Measurements from ENCODE around the gene PHRF1.
"Not testable (repeated sequence)": the region's sequence is repeated elsewhere in the genome, so short reads cannot be mapped to it uniquely, and the experiment has no call there.

PHRF1 gene

GRCh38 chr11:650482-650881 lies 74.2 kb downstream of the PHRF1 start:
- no peak overlapping the region for H3K4me3 ChIP-seq (replicated peaks in 1 of 2; ENCODE audit: low read depth in 2 of 2, low read length in 2 of 2)
- TF ChIP-seq, protein P1, sequence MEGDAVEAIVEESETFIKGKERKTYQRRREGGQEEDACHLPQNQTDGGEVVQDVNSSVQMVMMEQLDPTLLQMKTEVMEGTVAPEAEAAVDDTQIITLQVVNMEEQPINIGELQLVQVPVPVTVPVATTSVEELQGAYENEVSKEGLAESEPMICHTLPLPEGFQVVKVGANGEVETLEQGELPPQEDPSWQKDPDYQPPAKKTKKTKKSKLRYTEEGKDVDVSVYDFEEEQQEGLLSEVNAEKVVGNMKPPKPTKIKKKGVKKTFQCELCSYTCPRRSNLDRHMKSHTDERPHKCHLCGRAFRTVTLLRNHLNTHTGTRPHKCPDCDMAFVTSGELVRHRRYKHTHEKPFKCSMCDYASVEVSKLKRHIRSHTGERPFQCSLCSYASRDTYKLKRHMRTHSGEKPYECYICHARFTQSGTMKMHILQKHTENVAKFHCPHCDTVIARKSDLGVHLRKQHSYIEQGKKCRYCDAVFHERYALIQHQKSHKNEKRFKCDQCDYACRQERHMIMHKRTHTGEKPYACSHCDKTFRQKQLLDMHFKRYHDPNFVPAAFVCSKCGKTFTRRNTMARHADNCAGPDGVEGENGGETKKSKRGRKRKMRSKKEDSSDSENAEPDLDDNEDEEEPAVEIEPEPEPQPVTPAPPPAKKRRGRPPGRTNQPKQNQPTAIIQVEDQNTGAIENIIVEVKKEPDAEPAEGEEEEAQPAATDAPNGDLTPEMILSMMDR (IDR thresholded peaks at IDR 0.05; ENCODE audit: low read depth, low read length), result no peak
- peak in 1 of 2 donors; percentile 24 for DNase-seq (ENCODE audit: low read depth in 2 of 2)

DNA sequence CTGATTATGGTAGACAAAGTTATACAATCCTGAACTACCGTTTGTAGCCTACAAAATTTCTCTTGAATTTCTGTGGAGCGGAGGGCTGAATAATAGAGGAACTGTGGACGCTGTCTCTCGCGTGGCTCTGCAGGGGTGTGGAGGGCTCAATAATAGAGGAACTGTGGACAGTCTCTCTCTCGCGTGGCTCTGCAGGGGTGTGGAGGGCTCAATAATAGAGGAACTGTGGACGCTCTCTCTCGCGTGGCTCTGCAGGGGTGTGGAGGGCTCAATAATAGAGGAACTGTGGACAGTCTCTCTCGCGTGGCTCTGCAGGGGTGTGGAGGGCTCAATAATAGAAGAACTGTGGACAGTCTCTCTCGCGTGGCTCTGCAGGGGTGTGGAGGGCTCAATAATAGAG lies 76.9 kb downstream of the PHRF1 start:
- not testable (repeated sequence) for DNase-seq (ENCODE audit: low read depth in 2 of 2); H3K4me3 ChIP-seq (replicated peaks in 1 of 2; ENCODE audit: low read depth in 2 of 2, low read length in 2 of 2)

DNA sequence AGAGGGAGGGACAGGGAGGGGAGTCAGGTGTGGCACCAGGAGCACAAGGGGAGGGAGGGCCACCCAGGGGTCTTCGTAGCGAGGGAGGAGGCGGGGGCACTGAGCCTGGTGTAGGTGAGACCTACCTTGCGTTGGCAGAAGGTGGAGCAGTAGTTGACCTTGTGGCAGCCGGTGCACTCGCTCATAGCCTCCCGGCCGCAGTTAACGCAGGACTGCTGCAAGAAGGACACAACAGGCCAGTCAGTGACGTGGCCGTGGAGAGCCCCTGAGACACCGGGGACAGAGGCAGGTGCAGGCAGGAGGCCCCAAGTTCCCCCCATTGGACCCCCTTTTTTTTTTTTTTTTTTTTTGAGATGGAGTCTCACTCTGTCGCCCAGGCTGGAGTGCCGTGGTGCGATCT lies 77.6 kb downstream of the PHRF1 start:
- no peak overlapping the region for H3K4me3 ChIP-seq (replicated peaks in 1 of 2; ENCODE audit: low read depth in 2 of 2, low read length in 2 of 2)
- no peak for DNase-seq (ENCODE audit: low read depth in 2 of 2)
- TF ChIP-seq, protein P1 (IDR thresholded peaks at IDR 0.05; ENCODE audit: low read depth, low read length), result no peak

DNA sequence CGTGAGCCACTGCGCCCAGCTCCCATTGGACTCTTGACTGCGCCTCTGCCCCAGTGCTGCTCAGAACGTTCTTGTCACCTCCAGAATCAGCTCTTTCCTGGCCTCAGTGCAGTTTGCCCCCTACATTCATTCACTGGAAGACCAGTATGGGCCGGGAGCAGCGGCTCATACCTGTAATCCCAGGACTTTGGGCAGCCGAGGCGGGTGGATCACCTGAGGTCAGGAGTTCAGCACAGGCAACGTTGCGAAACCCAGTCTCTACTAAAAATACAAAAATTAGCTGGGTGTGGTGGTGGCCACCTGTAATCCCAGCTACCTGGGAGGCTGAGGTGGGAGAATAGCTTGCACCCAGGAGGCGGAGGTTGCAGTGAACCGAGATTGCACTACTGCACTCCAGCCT lies 78.2 kb downstream of the PHRF1 start:
- not testable (repeated sequence) for H3K4me3 ChIP-seq (replicated peaks in 1 of 2; ENCODE audit: low read depth in 2 of 2, low read length in 2 of 2); DNase-seq (ENCODE audit: low read depth in 2 of 2)

GRCh38 chr11:655036-655726 lies 78.9 kb downstream of the PHRF1 start:
- TF ChIP-seq, protein P1 (IDR thresholded peaks at IDR 0.05; ENCODE audit: low read depth, low read length), result no peak
- H3K4me3 ChIP-seq (replicated peaks in 1 of 2; ENCODE audit: low read depth in 2 of 2, low read length in 2 of 2), result no peak overlapping the region
- no peak for DNase-seq (ENCODE audit: low read depth in 2 of 2)

- DNase-seq (ENCODE audit: low read depth in 2 of 2), result no peak
- H3K4me3 ChIP-seq (replicated peaks in 1 of 2; ENCODE audit: low read depth in 2 of 2, low read length in 2 of 2), result no peak overlapping the region
- TF ChIP-seq, protein P1 (IDR thresholded peaks at IDR 0.05; ENCODE audit: low read depth, low read length), result no peak
These were observed 80.2 kb downstream of the PHRF1 start for GRCh38 chr11:656426-656825.

DNA sequence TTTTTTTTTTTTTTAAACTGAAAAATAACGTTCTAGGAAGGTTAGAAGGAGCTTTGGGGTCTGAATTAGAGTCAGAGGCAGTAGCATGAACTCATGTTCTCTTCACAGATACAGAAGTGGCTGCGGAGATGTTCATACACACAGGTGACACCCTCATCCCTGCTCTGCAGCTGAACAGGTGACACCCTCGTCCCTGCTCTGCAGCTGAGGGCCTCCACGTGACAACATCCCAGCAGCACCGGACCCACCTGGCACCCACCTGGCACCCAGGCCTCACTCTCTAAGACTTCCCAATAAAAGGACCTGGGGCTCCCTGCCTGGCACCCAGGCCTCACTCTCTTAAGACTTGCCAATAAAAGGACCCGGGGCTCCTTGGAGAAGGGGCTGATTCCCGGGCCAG lies 80.6 kb downstream of the PHRF1 start:
- H3K4me3 ChIP-seq (replicated peaks in 1 of 2; ENCODE audit: low read depth in 2 of 2, low read length in 2 of 2), result no peak overlapping the region
- DNase-seq (ENCODE audit: low read depth in 2 of 2), result no peak
- TF ChIP-seq, protein P1 (IDR thresholded peaks at IDR 0.05; ENCODE audit: low read depth, low read length), result no peak

DNA sequence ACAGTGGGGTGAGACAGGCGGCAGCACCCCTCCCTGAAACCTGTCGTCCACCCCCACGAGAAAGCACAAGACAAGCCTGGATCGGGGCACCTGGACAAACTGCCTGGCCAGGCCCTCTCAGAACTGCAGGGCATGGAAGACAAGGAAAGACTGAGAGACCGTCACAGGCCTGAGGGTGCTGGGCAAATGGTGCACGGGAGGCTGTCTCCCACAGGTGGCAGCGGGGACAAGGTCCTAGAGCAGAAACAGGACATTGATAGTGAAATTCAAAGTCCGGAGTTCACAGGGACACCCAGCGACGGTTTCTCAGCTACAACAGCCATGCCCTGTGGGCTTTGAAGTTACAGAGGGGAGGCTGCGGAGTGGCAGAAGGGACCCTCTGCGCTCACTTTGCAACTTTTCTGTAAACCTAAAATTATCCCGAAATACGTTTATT lies 81.4 kb downstream of the PHRF1 start:
- TF ChIP-seq, protein P1 (IDR thresholded peaks at IDR 0.05; ENCODE audit: low read depth, low read length), result no peak
- no peak for DNase-seq (ENCODE audit: low read depth in 2 of 2)
- H3K4me3 ChIP-seq (replicated peaks in 1 of 2; ENCODE audit: low read depth in 2 of 2, low read length in 2 of 2), result no peak overlapping the region

Data from cardiac fibroblast (primary cell).